Dermis blood vessel endothelial cell (primary cell): ENCODE data around the gene NFE2L1. TPM values are rescaled to one million over a fixed set of nuclear protein-coding genes. Genes with fewer than 3 reads are reported as not detected.
"Not testable (repeated sequence)": the region's sequence is repeated elsewhere in the genome, so short reads cannot be mapped to it uniquely, and the experiment has no call there.

Experiments
- DNase-seq: peaks from one replicate; pipeline ENCODE4 v3.0.0; 2010
- total RNA-seq: library from RNA; depleted of rRNA; stranded (reverse); fragments of >200 nt; gene quantifications from 2 replicates; pipeline ENCODE4 v1.2.3, GENCODE V29; 2014

Gene NFE2L1
- total RNA-seq, 1 donor from 2014 or later: 95.1 TPM

- DNase-seq: no peak
These were observed 22.0 kb downstream of the NFE2L1 start for GRCh38 chr17:48070195-48070594.

DNA sequence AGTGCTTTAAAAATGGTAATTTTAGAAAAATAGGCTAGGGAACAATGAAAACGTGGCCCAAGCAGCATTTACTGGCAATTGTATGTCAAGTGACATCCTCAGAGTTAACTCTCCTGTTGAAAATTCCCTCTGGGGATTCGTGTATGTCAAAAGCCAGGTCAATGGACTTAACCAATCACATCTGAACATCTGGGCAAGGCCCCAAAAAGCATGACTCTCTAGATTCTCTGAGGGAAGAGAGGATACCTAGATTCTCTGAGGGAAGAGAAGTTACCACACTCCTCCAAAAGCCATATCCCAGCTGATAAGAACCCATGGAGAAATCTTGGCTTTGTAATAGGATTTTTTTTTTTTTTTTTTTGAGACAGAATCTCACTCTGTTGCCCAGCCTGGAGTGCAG is 23.5 kb downstream of the NFE2L1 start:
- no peak for DNase-seq

DNA sequence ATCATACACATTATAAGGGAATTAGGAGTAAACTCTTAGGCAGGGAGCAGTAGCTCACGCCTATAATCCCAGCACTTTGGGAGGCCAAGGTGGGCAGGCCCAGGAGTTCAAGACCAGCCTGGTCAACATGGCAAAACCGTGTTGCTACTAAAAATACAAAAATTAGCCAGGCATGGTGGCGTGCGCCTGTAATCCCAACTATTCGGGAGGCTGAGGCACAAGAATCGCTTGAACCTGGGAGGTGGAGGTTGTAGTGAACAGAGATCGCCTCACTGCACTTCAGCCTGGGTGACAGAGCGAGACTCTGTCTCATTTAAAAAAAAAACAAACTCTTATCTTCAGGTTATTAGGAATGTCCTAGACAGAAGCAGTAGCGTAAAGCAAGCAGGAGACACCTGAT is 24.7 kb downstream of the NFE2L1 start:
- DNase-seq: not testable (repeated sequence)

DNA sequence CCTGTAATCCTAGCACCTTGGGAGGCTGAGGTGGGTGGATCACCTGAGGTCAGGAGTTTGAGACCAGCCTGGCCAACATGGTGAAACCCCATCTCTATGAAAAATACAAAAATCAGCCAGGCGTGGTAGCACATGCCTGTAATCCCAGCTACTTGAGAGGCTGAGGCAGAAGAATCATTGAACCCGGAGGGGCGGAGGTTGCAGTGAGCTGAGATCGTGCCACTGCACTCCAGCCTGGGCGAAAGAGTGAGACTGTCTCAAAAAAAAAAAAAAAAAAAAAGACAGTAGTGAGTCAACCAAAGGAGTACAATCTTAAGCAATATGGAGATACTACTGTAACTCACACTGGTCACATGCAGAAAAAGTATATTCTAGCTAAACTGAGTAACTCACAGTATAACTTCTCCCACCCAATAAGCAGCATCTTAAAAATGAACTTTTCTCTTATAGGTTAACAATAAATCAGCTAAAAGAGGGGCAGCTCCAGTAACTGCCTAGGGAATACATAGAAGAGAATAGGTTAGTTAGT is 25.5 kb downstream of the NFE2L1 start:
- not testable (repeated sequence) for DNase-seq

- peak; percentile 86 for DNase-seq
These were observed 26.3 kb downstream of the NFE2L1 start for GRCh38 chr17:48074322-48075081.

GRCh38 chr17:48077152-48077551 is 29.0 kb downstream of the NFE2L1 start:
- DNase-seq: not testable (repeated sequence)

DNA sequence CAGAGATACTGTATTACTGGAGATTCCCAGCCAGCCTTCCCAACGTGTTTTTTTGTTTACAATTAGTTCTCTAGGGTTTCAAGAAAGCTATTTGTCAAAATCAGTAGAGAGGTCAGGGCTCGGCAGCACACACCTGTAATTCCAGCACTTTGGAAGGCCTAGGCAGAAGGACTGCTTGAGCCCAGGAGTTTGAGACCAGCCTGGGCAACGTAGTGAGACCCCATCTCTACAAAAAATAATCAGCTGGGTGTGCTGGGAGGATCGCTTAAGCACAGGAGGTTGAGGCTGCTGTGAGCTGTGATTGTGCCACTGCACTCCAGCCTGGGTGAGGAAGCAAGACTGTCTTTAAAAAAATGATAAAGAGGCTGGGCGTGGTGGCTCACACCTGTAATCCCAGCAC is 33.7 kb downstream of the NFE2L1 start:
- DNase-seq: no peak

DNA sequence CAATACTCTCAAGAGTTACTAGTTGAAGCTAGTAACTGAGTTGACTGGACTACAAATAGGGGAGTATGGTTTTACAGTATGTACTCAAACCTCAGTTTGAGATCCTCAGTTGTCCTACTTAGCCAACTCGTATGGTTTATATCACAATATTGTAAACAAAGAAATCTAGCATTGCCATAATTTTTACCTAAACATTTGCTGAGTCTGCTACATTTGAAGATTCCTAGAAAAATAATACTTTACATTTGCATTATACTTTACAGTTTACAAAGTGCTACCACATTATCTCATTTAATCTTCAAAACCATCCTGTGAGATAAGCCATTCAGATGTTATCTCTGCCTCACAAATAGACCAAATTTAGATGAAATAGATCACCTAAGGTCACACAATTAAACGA is 36.8 kb downstream of the NFE2L1 start:
- DNase-seq: no peak

DNA sequence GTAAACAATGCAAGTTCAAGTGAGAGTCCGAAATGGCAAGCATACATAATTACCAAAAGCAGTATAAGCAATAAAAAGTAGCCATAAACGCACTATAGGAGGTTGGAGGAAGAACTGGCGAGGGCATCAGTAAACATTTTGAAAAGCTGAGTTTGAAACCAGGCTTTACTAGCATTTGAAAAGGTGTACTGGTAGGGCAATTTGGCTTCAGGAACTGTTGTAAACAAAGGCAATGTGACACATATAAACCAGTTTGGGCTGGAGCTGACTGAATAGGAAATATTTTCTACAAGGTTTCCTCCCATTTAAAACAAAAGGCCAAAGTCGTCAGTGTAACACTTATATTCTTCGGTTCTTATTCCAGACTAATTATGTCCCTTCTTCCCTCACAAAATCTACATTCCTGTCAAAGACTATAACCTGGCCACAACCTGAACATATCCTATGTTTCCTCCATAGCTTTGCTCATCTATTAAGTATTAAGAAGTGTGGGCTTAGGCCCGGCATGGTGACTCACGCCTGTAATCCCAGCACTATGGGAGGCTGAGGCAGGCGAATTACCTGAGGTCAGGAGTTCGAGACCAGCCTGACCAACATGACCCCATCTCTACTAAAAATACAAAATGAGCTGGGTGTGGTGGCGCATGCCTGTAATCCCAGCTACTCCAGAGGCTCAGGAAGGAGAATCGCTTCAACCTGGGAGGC is 45.3 kb downstream of the NFE2L1 start:
- DNase-seq: peak; percentile 41

DNA sequence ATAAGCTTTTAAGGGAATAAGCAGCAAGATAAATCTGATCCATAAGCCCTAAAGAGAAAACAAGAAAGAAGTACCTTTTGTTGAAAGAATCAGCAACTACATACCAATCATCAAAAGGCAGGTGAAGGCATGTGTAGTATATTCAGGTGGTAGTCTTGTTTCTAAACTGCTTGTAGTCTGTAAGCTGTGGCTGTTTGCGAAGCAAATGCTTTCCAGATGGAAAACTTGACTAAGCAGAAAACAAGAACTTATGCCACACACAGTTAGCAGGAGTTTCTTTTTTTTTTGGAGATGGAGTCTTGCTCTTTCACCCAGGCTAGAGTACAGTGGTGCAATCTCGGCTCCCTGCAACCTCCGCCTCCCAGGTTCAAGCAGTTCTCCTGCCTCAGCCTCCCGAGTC is 47.5 kb downstream of the NFE2L1 start:
- no peak for DNase-seq

GRCh38 chr17:48100160-48100559 is 52.0 kb downstream of the NFE2L1 start:
- no peak for DNase-seq

- DNase-seq: peak; percentile 54
These were observed 52.4 kb downstream of the NFE2L1 start for GRCh38 chr17:48100591-48101011.

DNA sequence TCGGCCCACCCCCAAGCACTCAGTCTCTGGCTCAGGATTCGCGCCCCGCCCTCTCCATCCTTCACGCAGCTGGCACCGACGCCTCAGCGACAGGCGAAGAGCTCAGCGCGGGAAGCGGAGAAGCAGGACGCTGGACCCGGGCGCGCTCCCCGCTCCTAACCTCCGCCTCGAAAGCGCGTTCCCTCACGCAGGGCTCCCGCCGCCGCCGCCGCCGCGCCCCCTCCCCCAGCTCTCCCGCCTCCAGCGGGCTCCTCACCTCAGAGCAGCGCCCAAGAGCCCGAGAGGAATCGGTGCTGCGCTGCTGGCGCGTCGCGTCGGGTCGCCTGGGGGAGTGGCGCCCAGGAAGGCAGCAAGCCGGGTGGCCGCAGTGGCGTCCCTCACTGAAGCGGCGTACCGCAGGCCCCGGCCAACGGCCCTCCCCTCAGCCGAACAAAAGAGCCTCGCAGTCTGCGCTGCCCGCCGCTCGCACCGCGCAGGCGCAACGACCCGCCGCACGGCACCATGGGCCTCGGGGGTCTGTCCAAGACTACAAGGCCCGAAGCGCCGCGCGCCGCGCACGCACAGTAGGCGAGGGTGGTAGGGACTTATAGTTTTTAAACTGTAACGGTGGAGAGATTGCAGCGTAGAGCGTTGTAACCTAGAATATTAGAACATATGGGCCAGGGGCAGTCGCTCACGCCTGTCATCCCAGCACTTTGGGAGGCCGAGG is 53.0 kb downstream of the NFE2L1 start, which contains the start of gene CBX1:
CBX1 (minus strand) TSS at position 467 of the 709 bp plus-strand sequence. CDS start 24,474 bp downstream, outside the sequence.
- DNase-seq: peak; percentile 97

DNA sequence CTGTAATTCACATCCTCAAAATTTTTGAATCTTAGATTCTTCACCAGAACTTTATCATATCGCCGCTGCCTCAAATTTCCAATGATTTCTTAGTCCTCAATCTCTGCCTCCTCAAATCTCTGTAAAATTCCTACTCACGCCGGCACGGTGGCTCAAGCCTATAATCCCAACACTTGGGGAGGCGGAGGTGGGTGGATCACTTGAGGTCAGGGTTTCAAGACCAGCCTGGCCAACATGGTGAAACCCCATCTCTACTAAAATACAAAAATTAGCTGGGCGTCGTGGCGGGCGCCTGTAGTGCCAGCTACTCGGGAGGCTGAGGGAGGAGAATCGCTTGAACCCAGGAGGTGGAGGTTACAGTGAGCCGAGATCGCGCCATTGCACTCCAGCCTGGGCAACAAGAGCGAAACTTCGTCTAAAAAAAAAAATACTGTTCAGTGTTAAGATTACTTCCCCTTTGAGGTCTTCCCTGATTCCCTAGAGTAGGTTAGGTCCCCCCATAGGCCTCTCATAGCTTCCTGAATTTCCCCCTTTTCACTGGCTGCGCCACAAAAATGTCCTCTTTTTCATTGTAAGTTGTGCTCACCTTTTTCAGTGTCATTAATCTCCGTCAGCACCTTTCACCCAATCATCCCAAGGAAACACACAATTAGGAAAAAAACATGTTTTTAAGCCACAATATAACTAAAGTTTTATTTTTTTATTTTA is 54.0 kb downstream of the NFE2L1 start:
- no peak for DNase-seq

- DNase-seq: peak; percentile 48
These were observed 54.9 kb downstream of the NFE2L1 start for GRCh38 chr17:48102798-48103715.

DNA sequence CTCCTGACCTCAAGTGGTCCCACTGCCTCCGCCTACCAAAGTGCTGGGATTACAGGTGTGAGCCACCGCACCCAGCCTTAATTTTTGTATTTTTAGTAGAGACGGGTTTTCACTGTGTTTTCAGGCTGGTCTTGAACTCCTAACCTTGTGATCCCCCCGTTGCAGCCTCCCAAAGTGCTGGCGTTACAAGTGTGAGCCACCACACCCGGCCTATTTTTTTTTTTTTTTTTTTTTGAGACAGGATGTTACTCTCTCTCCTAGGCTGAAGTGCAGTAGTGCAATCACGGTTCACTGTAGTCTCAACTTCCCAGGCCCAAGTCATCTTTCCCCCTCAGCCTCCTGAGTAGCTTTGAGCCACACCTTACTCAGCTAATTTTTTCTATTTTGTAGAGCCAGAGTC is 56.3 kb downstream of the NFE2L1 start:
- no peak for DNase-seq

- DNase-seq: no peak
These were observed 58.6 kb downstream of the NFE2L1 start for GRCh38 chr17:48106802-48107136.

DNA sequence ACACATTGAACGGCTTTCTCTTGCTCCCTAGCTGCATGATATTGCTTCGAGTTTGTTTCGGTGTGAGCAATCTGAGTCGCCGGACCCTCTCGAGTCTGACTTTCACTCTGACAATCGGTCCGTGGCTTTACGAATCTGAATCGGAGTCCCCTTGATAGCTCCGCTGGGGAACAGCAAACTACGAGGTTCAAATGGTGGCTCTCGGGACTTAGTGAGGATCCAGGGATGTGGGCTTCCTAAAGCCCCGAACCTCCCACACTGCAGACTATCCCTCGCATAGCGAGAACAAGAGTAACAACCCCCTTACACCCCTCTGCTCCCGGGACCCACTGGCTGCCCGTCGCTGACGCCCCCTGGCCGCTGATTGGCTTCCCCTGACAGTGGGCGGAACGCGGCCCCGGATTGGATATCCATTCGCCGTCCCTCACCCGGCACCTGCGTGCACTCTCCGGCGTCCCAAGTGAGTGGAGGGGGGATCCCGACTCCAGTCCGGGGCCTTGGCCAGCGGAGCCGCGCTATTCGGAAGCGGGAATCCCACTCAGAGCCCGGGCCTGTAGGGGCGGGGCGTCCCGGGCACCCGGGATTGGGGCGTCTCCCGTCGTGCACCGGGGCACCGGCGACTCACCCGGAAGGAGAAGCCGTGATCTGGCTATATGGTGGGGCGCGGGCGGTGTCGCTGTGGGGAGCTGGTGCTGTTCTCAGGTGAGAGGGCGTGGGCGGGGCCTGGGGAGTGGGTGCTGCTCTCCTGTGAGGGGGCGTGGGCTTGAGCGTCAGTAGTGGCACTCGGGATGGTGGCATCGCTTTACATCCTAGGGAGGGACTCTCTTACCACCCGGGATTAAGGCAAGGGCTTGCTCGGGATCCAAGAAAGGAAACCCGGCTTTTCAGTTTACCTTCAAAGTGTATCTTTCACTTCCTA is 59.2 kb downstream of the NFE2L1 start, which contains the start of gene SNX11:
SNX11 (plus strand) TSS at position 630 of the 919 bp plus-strand sequence. CDS start 4,278 bp downstream, outside the sequence.
- peak; percentile 90 for DNase-seq

DNA sequence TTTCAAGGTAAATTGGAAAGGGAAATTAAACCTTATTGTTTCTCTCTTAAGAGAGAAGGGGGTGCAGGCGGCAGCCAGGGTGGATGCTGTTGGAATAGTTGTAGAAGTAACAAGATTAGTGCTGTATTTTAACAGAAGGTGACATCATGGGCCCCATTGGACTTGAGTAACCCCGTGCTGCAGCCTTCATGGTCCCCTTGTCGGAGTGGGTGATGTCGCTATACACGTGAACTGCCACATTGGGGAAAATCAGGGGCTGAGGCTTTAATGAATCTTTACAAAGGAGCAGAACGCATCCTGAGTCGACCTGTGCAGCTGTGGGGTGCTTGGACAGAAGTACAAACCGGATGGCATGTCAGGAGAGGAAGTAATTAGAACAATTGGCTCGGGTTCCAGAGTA is 62.6 kb downstream of the NFE2L1 start:
- DNase-seq: peak; percentile 44
